Prostate gland (tissue), 2 donors: Measurements from ENCODE around the gene GLRX5.

Experiments
- POLR2AphosphoS5 ChIP-seq: sonication (generic); formaldehyde crosslinking; IDR thresholded peaks from one replicate; pipeline ENCODE4 v1.6.1; 2017; ENCODE audit warnings: antibody characterized with exemption
- TF ChIP-seq, protein P1 (sequence below), 4 experiments: fragments of 200-600 bp in 2 of 4; fragments of 450-650 bp in 2 of 4; sonication (generic) in 2 of 4; IDR thresholded peaks; 1 replicate in 3 of 4; 2 replicates in 1 of 4; pipeline ENCODE4 v1.5.1; 2016 to 2019; ENCODE audit warnings: antibody characterized with exemption in 4 of 4, mild to moderate bottlenecking in 2 of 4, moderate library complexity in 2 of 4

DNA sequence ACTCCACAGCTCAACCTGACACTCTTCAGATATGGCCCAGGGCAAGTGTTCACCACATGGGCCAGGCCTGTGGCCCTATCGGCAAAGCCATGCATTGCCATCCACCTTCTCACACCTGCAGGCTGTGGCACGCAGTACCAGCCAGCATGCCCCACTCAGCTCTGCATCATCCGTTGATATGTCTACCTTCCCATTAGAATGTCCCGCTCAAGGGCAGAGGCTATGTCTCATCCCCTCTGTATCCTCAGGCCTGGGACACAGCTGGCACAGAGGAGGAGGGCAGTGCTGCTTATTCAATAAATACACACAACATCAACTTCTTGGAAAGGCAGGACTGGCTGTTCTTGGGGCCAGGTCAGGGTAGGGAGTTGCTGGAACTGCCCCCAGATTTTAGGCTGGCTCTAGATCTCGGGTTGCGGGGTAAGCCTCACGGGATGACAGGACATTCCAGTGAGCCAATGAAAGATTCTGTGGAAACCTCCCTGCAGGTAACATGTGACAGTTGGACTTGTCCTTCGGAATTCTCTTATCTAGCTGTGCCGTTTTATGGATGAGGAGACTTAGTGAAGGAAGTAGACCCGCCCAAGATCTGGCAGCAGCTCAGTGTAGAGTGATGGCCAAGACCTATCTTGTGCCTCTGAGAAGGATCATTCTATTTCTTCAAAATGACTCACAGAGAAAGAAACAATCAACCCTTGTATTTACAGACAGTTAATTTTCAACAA, 44.0 kb upstream of the GLRX5 start:
- TF ChIP-seq, protein P1, sequence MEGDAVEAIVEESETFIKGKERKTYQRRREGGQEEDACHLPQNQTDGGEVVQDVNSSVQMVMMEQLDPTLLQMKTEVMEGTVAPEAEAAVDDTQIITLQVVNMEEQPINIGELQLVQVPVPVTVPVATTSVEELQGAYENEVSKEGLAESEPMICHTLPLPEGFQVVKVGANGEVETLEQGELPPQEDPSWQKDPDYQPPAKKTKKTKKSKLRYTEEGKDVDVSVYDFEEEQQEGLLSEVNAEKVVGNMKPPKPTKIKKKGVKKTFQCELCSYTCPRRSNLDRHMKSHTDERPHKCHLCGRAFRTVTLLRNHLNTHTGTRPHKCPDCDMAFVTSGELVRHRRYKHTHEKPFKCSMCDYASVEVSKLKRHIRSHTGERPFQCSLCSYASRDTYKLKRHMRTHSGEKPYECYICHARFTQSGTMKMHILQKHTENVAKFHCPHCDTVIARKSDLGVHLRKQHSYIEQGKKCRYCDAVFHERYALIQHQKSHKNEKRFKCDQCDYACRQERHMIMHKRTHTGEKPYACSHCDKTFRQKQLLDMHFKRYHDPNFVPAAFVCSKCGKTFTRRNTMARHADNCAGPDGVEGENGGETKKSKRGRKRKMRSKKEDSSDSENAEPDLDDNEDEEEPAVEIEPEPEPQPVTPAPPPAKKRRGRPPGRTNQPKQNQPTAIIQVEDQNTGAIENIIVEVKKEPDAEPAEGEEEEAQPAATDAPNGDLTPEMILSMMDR (IDR thresholded peaks at IDR 0.05): no peak
- TF ChIP-seq POLR2AphosphoS5: no peak
